ENCODE data around the gene ING4.

Gene ING4

DNA sequence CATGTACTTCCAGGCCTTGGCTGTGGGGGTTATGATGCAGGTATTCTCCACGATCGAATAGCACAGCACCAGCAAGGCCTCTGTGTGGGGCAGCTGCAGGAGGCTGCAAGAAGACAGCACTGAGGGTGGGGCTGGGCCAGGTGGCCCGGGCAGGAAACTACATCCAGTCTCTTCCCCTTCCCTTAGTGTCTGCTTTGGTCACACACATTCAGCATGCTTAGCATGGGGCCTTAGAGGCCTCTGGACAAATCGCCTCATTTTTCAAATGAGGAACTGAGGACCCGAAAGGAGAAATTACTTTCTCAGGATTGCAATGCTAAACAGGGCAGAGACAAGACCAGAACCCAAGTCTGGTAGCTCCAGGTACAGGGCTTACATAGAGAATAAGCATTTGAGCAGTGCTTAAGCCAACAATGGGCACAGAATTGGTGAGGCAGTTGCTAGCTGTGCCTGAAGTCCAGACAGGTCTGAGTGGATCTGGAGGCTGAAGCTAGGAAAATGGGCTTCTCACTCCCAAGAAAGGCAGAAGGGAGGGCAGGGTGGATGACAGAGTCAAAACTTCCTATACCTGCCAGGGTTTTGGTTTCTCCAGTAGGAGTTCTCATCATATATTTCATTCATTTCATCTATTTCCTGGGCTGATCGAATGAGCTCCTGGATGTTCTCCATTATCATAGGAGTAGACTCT, 19.2 kb downstream of the ING4 start:
- Histone ChIP-seq H3K36me3 (no peaks in the 10 kb centered on the region), H3K4me3 (ENCODE audit: low read depth, low read length) (no peak overlapping the region), H3K27me3 (no peaks in the 10 kb centered on the region), H3K4me1 (no peaks in the 10 kb centered on the region), H3K9me3 (peaks cover 12% of the 10 kb centered on the region; the same call in 1 of the 2 replicates)
- TF ChIP-seq, protein P1, sequence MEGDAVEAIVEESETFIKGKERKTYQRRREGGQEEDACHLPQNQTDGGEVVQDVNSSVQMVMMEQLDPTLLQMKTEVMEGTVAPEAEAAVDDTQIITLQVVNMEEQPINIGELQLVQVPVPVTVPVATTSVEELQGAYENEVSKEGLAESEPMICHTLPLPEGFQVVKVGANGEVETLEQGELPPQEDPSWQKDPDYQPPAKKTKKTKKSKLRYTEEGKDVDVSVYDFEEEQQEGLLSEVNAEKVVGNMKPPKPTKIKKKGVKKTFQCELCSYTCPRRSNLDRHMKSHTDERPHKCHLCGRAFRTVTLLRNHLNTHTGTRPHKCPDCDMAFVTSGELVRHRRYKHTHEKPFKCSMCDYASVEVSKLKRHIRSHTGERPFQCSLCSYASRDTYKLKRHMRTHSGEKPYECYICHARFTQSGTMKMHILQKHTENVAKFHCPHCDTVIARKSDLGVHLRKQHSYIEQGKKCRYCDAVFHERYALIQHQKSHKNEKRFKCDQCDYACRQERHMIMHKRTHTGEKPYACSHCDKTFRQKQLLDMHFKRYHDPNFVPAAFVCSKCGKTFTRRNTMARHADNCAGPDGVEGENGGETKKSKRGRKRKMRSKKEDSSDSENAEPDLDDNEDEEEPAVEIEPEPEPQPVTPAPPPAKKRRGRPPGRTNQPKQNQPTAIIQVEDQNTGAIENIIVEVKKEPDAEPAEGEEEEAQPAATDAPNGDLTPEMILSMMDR (IDR thresholded peaks at IDR 0.05; ENCODE audit: low read depth, low read length): no peak
- no peak for DNase-seq

GRCh38 chr12:6641131-6641530, 21.8 kb downstream of the ING4 start:
- no peaks in the 10 kb centered on the region for H3K36me3 ChIP-seq
- no peaks in the 10 kb centered on the region for H3K27me3 ChIP-seq
- no peak overlapping the region for H3K4me3 ChIP-seq (ENCODE audit: low read depth, low read length)
- H3K4me1 ChIP-seq: peaks cover 2% of the 10 kb centered on the region; the same call in 1 of the 2 replicates
- DNase-seq: no peak
- H3K9me3 ChIP-seq: peaks cover 12% of the 10 kb centered on the region; the same call in 1 of the 2 replicates
- TF ChIP-seq, protein P1 (IDR thresholded peaks at IDR 0.05; ENCODE audit: low read depth, low read length): no peak

GRCh38 chr12:6640497-6640896, 22.4 kb downstream of the ING4 start:
- TF ChIP-seq, protein P1 (IDR thresholded peaks at IDR 0.05; ENCODE audit: low read depth, low read length): no peak
- Histone ChIP-seq H3K4me1 (peaks cover 8% of the 10 kb centered on the region; the same call in 1 of the 2 replicates), H3K4me3 (ENCODE audit: low read depth, low read length) (no peak overlapping the region), H3K36me3 (no peaks in the 10 kb centered on the region), H3K27me3 (no peaks in the 10 kb centered on the region), H3K9me3 (peaks cover 12% of the 10 kb centered on the region; the same call in 1 of the 2 replicates)
- DNase-seq: no peak

GRCh38 chr12:6639151-6639801, 23.6 kb downstream of the ING4 start:
- Histone ChIP-seq H3K36me3 (no peaks in the 10 kb centered on the region), H3K27me3 (no peaks in the 10 kb centered on the region), H3K9me3 (peaks cover 12% of the 10 kb centered on the region; the same call in 1 of the 2 replicates), H3K4me1 (peaks cover 10% of the 10 kb centered on the region; the same call in 1 of the 2 replicates), H3K4me3 (ENCODE audit: low read depth, low read length) (no peak overlapping the region)
- TF ChIP-seq, protein P1 (IDR thresholded peaks at IDR 0.05; ENCODE audit: low read depth, low read length): no peak
- no peak for DNase-seq

GRCh38 chr12:6638305-6638704, 24.6 kb downstream of the ING4 start:
- peaks cover 3% of the 10 kb centered on the region; the same call in 1 of the 2 replicates for H3K9me3 ChIP-seq
- no peak overlapping the region for H3K4me3 ChIP-seq (ENCODE audit: low read depth, low read length)
- H3K4me1 ChIP-seq: peaks cover 10% of the 10 kb centered on the region; the same call in 1 of the 2 replicates
- H3K36me3 ChIP-seq: no peaks in the 10 kb centered on the region
- TF ChIP-seq, protein P1 (IDR thresholded peaks at IDR 0.05; ENCODE audit: low read depth, low read length): no peak
- no peak for DNase-seq
- no peaks in the 10 kb centered on the region for H3K27me3 ChIP-seq

All from BE2C (cell line).